SK-MEL-5 (cell line): Measurements from ENCODE around the gene PTPRM. TPM values are rescaled to one million over a fixed set of nuclear protein-coding genes. Genes with fewer than 3 reads are reported as not detected.

ENCODE experiments used
- DNase-seq: peaks from one replicate; pipeline ENCODE4 v3.0.0-alpha.2; 2016; ENCODE audit warnings: low read depth, low spot score
- in situ Hi-C: cut with HindIII; loops from 2 replicates; pipeline ENCODE4 v1.10.0; 2016; ENCODE audit warnings: low sequenced_read_pairs, high pct_unique_total_duplicates, low pct_unique_long_range_greater_than_20kb
- total RNA-seq: library from RNA; depleted of rRNA; stranded (reverse); fragments of >200 nt; shearing (Covaris generic); gene quantifications from 2 replicates; pipeline ENCODE4 v1.2.3, GENCODE V29; 2014

The PTPRM gene
- total RNA-seq, 1 experiment from 2014 or later = 43.7 TPM

DNA sequence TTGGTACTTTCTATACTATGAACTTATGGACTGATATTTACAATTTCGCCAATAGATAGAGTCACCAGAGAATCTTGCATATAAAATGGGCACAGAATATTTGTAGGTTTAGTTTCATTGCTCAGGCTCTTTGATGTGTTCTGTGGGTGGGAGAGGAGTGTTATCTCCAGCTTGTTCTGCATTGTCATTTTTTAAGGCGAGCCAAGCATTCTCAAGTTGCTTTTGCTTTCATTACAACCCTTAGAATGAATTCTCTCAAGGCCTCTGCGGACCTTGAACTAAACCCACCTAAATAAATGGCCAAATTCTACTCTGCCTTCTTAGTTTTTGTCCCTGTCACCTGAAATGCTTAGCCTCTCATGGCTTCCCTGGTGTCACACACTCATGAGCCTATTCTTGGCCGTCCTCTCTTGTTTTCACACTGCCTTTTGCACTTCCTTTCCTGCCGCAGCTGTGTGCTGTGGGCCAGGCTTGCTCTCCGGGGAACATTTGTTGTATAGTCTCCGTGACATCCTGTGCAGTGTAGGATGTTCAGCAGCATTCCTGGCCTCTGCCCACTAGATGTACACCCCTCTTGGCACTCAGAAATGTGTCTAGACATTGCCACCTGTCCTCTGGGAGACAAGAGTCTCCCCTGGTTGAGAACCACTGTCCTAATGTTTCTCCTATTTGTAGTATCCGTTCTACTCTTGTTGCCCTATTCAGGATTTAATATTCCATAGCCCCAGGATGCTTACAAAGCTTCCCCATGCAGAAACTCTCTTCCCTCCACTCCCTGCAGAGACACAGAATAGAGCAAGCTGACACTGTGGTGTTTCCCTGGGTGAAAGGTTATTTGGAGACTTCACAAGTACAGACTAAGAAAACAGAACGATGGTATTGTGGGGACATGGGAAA is 255.6 kb downstream of the PTPRM start:
- in situ Hi-C loops = no loop called here
- no peak for DNase-seq

GRCh38 chr18:7824970-7825369 is 257.9 kb downstream of the PTPRM start:
- in situ Hi-C loops = no loop called here

DNA sequence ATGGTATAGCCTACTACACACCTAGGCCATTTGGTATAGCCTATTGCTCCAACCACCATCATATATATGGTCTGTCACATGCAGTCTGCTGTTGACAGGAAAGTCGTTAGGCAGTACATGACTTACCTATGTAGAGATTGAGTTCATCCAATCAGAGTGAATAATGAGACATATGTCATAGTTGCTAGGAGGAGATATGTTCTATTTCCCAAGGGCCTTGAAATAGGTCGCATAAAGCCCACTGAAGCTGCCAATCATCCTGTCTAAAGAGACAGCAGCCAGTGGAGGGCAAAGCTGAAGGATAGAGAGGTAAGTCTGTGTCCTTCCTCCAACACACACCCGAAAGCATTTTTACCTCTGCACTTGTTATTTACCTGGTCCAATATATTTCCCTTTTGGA is 263.4 kb downstream of the PTPRM start:
- peak; percentile 81 for DNase-seq
- in situ Hi-C loops = no loop called here

More at GRCh38 chr18:7824970-7825369, 257.9 kb downstream of the PTPRM start:
- DNase-seq = no peak

- in situ Hi-C loops = no loop called here
- DNase-seq = no peak
Observed at GRCh38 chr18:7839548-7839947, 272.4 kb downstream of the PTPRM start.

DNA sequence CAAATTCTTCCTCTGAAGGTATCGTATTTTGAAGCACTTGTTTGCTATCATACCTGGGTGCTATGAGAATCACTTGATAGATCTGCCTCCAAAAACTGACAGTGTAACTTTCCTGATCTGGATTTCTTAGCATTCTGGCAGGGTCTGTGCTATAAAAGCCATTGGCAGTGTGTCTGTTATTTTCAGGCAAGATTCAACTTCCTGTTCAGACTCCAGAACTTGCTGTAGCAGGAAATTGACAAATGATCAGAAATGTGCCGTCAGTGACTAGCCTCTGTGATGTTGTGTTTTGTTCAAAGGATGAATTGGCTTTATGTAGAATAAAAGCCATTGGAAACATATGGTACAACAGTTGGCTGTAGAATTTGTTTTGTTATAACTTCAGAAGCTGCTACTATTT is 273.3 kb downstream of the PTPRM start:
- no peak for DNase-seq
- in situ Hi-C loops = no loop called here

DNA sequence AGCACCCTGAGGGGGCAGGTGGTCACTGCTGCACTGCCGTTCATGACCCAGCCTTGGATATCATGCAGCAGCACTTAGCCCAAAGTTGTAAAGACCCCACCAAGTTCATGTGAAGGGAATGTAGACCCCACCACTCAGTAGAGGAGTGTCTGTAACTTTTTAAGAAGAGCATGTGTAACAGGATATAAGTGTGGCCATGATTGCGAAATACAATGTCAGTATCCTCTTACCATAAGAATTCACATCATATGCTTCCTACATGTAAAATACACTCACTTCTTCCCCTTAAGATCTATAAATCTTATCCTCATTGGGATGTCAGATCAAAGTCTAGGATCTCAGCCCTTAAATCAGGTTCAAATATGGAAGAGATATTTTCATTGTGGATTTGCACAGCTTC is 276.9 kb downstream of the PTPRM start:
- DNase-seq = no peak
- in situ Hi-C loops = no loop called here

- in situ Hi-C loops = no loop called here
- no peak for DNase-seq
Observed at GRCh38 chr18:7844418-7844817, 277.3 kb downstream of the PTPRM start.

DNA sequence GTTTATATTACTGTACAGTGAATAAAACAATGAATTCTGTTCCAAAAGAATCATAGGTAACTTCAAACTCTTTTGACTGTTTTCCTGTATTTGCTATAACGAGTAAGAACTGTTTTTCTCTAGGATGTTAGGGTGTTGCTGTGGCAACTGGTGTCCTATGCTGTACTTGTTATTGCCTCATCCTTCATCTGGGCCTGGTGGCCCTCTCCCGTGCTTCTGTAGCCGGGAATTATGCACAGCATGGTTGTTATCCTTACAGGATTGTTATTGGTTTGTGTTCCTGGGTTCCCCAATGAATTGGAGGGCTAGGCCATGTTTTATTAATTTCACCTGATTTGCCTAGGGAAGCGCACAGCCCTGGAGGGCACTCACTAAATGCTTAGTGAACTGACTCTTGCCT is 279.2 kb downstream of the PTPRM start:
- no peak for DNase-seq
- in situ Hi-C loops = no loop called here

- no peak for DNase-seq
- in situ Hi-C loops = no loop called here
Observed at GRCh38 chr18:7847357-7848053, 280.4 kb downstream of the PTPRM start.

GRCh38 chr18:7848054-7848412 is 280.9 kb downstream of the PTPRM start:
- in situ Hi-C loops = no loop called here
- DNase-seq = no peak

- in situ Hi-C loops = no loop called here
- DNase-seq = no peak
Observed at GRCh38 chr18:7850446-7850845, 283.3 kb downstream of the PTPRM start.

DNA sequence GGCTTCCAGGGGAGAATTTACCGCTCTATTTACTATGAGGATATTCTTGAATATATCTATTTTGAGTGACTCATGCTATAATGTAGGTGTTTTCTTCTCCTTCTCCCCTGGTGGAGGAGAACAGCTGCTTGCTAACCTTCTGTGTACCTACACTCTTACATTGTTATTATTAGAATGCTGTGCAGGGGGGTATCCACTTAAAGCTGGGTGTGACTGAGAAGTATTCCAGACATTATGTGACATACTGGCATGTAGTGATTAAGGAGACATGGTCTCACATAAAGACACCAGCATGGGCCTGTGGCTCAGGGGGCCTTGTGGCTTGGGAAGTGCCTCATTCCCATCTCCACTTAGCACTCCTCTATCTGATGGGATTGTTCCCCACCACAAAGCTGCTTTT is 287.9 kb downstream of the PTPRM start:
- DNase-seq = no peak
- in situ Hi-C loops = no loop called here

DNA sequence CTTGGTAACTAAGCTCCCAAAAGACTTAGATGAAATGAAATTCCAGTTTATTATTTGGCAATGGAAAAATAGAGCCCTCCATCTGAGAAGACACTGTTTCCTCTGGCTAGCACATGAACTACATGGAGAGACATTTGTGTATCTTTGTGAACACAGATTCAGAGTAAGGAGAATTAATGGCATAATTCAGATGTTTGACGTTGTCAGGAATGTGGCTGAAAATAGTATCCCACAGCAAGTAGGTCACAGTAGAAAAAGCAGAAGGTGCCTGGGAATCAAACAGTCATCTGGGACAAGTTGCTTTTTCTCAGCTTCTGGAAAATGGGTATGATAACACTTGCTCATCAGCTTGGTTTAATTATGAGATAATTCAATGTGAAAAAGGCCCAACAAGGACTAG is 288.6 kb downstream of the PTPRM start:
- in situ Hi-C loops = no loop called here
- DNase-seq = no peak

DNA sequence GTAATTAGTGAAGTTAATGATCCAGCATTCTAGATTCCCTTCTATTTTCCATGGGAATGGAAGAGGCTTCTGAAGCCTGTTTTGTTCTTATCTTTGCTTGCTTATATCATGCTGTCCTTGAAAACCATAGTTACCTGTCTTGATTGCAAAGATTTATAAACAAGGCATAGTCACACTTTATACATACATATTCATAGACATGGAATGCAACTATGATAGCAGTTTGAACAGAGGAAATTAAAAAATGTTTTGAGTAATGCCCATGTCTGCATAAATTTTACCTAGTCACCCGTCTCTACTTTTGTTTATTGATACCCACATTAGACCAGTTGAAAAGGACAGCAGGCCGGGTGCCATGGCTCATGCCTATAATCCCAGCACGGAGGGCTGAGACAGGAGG is 289.0 kb downstream of the PTPRM start:
- no peak for DNase-seq
- in situ Hi-C loops = no loop called here

DNA sequence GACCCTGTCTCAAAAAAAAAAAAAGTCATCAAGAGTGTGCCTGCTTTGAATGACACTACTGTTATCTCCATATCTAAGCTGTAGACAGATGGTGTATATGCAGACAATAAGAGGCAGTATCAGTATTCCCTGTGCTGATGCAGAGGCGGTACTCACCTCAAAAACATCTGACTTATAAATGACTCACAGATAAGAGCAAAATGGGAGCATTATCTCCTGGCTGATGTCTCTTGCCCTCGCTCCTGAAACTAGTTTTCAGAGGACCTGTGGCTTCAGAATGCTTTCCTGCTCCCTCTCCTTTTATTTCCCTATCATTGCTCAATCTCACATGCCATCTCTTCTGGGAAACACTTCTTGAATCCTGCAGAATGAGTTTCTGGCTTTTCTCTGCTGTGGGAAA is 289.6 kb downstream of the PTPRM start:
- in situ Hi-C loops = no loop called here
- peak; percentile 68 for DNase-seq

DNA sequence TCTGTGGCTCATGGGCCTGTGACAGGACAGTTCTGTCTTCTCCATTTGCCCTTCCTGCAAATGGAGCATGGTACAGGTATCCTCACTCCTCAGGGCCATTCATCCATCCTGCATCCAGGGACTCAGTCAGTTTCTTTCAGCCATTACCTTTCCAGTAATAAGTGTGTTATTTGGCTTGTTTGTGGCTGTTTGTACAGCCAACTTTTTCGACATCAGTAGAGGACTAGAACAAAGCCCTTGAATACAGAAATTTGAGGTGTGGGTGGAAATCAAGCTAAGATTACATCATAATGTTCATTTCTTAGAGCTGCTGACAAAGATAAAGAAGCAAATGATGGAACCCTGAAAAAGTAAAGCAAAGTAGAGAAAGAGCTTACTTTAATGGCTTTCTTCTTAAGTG is 290.4 kb downstream of the PTPRM start:
- in situ Hi-C loops = no loop called here
- DNase-seq = no peak

- DNase-seq = no peak
- in situ Hi-C loops = no loop called here
Observed at GRCh38 chr18:7859122-7859521, 292.0 kb downstream of the PTPRM start.

DNA sequence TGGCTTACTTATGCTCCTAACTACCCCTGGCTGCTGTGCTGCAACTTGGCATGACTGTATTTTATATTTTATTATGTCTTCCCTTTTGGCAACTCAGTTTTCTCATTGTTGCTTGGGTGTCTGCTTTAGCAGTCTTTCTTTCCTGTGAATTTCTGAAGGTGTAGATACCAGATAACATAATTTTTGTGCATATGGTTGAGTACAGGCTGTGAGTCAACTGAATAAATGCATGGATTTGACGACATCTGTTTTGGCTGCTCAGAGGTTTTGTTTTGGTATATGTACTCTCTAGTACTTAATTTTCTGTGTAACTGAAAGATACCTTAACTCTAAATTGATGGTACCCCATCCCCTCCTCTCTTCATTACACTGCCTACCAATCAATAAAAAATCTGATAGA is 303.1 kb downstream of the PTPRM start:
- in situ Hi-C loops = no loop called here
- DNase-seq = no peak

GRCh38 chr18:7870855-7871254 is 303.7 kb downstream of the PTPRM start:
- no peak for DNase-seq
- in situ Hi-C loops = no loop called here
